Measurements from ENCODE around the gene JAG2. TPM values are rescaled to one million over a fixed set of nuclear protein-coding genes. Genes with fewer than 3 reads are reported as not detected.

Gene JAG2
- total RNA-seq, 4 donors from 2014 or later = 20.7 to 29.4 (median 23.3) TPM

DNA sequence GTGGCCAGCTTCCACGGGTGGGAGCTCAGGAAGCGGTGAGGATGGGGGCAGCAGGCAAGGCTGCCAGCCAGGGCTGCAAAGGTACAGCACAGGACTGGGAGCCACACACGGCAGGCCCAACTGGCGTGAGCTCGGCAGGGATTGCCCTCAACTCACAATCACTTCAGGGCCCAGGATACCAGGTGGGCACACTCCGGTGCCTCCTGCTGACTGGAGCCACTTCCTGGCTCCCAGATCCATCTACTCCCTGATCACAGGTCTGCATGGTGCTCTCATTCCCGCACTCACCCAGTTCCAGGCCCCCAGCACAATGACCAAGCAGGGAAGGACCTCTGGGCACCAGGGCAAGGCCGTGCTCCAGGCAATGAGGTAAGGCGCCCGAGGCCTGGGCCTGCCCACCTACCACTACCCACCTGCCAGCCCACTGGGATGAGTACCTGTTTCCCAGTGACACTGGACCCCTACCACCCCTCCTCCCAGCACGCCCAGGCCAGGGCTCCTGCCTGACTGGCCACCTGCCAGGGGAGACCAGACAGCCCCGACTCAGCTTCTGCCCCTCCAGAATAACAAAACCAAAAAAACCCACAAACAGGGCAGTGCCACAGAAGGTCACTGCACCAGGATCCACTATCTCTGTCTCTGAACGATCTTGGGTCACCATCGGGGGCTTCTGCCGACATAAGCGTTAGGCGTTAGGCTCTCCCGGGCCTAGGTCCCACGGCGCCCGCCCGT is 1.8 kb downstream of the JAG2 start:
- Histone ChIP-seq H3K27ac (peak overlapping the region; percentile 54 to 78 (median 67)), H3K4me1 (peaks cover 42 to 91% (median 56%) of the 10 kb centered on the region in 3 donors), H3K4me3 (peak overlapping the region in 3 of 4 donors; percentile 18 to 75 (median 51)), H3K27me3 (peaks cover 0 to 94% (median 0%) of the 10 kb centered on the region in 4 donors), H3K36me3 (no peaks in the 10 kb centered on the region), H3K9me3 (no peaks in the 10 kb centered on the region)
- WGBS, 2 donors = 26 to 59% methylated on average over 5 to 11 of the region's 22 CpGs
- TF ChIP-seq POLR2A (IDR thresholded peaks at IDR 0.05) = no peak
- no peak for DNase-seq
- intact Hi-C loops (cut with DNase I) = loop anchor here (5.0 kb wide), 1 partner anchor 74 kb away; no protein-coding TSS in a partner anchor

DNA sequence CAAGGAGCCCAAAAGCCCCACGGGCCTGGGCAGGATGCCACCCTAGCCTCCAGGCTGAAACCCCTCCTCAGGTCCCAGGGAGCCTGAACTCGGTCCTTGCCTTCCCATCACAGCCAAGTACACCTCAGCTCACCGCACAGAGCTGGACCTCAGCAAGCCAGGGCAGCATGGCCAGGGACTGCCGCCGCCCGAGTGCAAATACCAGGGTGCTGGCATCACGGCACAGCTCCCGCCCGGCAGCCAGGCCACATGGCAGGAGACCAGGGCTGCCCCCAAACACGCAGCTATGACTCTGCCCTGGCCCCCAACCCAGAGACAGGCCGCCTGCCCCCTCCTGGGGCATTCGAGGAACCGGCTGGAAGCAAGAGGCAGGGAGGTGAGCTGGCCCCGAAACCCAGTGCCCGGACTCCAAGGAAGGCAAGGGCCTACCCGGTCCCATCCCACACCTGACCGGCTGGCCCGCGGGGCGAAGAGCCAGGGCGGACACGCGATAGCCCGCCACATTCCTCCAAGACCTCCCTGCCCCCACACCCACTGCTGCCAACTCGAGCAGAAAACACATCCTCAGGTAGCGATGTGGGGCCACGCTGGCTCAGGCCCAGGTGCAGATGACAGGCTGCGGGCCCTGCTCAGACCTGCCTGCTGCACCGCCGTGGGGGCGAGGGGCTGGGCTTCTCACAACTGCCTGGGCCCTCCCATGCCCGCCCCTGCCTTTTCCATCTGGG is 2.7 kb downstream of the JAG2 start:
- intact Hi-C loops (cut with DNase I) = loop anchor here (5.0 kb wide), 1 partner anchor 74 kb away; no protein-coding TSS in a partner anchor
- 29% methylated on average over 8 of the region's 32 CpGs; no CpG with 5 or more reads in 1 of the 2 donors for WGBS, 2 donors
- Histone ChIP-seq H3K4me3 (peak overlapping the region; percentile 8 to 75 (median 34)), H3K36me3 (no peaks in the 10 kb centered on the region), H3K27ac (peak overlapping the region; percentile 54 to 78 (median 67)), H3K27me3 (peaks cover 0 to 92% (median 0%) of the 10 kb centered on the region in 4 donors), H3K9me3 (no peaks in the 10 kb centered on the region), H3K4me1 (peaks cover 38 to 92% (median 52%) of the 10 kb centered on the region in 3 donors)
- TF ChIP-seq, protein P1, sequence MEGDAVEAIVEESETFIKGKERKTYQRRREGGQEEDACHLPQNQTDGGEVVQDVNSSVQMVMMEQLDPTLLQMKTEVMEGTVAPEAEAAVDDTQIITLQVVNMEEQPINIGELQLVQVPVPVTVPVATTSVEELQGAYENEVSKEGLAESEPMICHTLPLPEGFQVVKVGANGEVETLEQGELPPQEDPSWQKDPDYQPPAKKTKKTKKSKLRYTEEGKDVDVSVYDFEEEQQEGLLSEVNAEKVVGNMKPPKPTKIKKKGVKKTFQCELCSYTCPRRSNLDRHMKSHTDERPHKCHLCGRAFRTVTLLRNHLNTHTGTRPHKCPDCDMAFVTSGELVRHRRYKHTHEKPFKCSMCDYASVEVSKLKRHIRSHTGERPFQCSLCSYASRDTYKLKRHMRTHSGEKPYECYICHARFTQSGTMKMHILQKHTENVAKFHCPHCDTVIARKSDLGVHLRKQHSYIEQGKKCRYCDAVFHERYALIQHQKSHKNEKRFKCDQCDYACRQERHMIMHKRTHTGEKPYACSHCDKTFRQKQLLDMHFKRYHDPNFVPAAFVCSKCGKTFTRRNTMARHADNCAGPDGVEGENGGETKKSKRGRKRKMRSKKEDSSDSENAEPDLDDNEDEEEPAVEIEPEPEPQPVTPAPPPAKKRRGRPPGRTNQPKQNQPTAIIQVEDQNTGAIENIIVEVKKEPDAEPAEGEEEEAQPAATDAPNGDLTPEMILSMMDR (IDR thresholded peaks at IDR 0.05) = no peak
- TF ChIP-seq POLR2A (IDR thresholded peaks at IDR 0.05) = no peak
- DNase-seq = no peak

DNA sequence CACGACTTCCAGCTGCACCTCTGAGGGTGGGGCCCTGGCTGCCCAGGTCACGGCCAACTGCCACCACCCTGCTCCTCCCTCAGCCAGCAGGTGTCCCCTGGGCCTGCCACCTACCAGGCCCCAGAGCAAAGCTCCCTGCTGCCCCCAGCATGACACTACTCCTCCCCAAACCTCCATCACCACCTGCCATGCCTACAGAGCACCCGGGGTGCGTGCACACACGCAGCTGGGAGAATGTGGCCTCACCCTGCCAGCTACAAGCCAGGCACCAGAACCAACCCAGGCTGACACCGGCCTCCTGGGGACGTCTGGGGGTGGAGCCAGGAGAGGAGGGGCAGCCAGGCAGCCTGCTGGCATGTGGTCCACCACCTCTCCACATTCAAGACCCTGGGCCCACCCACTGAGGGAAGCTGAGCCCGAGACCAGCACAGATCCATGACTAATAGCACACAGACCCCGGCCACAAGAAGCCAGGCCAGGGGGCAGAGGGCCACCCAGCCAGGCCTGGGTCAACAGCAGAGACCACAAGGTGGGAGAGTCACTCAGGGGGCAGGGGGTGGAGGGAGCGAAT is 3.4 kb downstream of the JAG2 start:
- WGBS, 2 donors = 43 to 75% methylated on average over 2 of the region's 10 CpGs
- Histone ChIP-seq H3K27ac (peak overlapping the region in 3 of 4 donors; percentile 38 to 78 (median 73)), H3K36me3 (no peaks in the 10 kb centered on the region), H3K27me3 (peaks cover 0 to 85% (median 0%) of the 10 kb centered on the region in 4 donors), H3K4me1 (peaks cover 31 to 92% (median 45%) of the 10 kb centered on the region in 3 donors), H3K9me3 (no peaks in the 10 kb centered on the region), H3K4me3 (peak overlapping the region; percentile 8 to 75 (median 34))
- TF ChIP-seq POLR2A (IDR thresholded peaks at IDR 0.05) = no peak
- TF ChIP-seq, protein P1 (IDR thresholded peaks at IDR 0.05) = no peak
- intact Hi-C loops (cut with DNase I) = loop anchor here (5.0 kb wide), 1 partner anchor 73 kb away; no protein-coding TSS in a partner anchor
- no peak for DNase-seq

DNA sequence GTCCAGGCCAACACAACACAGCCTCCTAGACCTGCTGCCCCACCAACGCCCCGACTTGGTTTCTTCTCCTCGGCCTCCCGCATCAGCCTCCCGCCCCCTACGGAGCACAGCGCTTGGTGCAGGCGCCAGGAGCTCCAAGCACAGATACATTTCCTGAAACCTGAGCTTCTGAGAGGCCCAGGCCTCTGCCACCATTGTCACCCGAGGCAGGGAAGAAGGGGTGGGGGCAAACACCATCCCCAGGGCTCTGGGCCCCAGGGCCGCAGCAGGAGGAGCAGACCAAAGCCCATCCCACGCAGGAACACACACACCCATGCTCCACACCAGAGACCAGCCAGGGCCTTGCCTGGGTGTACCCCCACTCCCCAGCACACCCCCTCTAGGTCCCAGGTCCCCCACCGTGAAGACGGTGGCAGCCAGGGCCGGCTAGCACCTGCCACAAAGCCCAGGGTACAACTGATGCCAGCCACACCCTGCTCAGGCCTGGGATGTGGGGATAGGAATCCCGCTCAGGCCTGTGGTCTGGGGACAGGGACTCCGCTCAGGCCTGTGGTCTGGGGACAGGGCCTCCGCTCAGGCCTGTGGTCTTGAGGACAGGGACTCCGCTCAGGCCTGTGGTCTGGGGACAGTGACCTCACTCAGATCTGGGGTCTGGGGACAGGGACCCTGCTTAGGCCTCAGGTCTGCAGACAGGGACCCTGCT is 5.4 kb downstream of the JAG2 start:
- TF ChIP-seq POLR2A (IDR thresholded peaks at IDR 0.05) = no peak
- TF ChIP-seq, protein P1 (IDR thresholded peaks at IDR 0.05) = no peak
- no peaks in the 10 kb centered on the region for H3K36me3 ChIP-seq
- peaks cover 0 to 67% (median 0%) of the 10 kb centered on the region in 4 donors for H3K27me3 ChIP-seq
- H3K4me1 ChIP-seq = peaks cover 18 to 84% (median 33%) of the 10 kb centered on the region in 3 donors
- WGBS, 2 donors = 76% methylated on average over 7 of the region's 18 CpGs; no CpG with 5 or more reads in 1 of the 2 donors
- H3K4me3 ChIP-seq = no peak overlapping the region
- intact Hi-C loops (cut with DNase I) = no loop called here
- H3K27ac ChIP-seq = no peak overlapping the region
- no peaks in the 10 kb centered on the region for H3K9me3 ChIP-seq
- no peak for DNase-seq

DNA sequence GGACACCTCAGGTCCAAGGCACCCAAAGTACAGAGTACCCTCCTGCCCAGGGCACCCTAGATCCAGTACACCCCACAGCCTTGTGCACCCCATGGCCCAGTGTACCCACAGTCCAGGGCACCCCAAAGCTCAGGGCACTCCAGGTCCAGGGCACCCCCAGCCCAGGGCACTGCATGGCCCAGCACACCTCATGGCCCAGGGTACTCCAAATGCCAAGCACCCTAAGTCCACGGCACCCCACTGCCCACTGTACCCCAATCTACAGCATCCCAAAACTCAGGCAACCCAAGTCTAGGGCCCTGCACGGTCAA is 6.0 kb downstream of the JAG2 start:
- TF ChIP-seq POLR2A (IDR thresholded peaks at IDR 0.05) = no peak
- TF ChIP-seq, protein P1 (IDR thresholded peaks at IDR 0.05) = no peak
- H3K27ac ChIP-seq = no peak overlapping the region
- peaks cover 18 to 80% (median 27%) of the 10 kb centered on the region in 3 donors for H3K4me1 ChIP-seq
- no peak for DNase-seq
- no peaks in the 10 kb centered on the region for H3K9me3 ChIP-seq
- H3K4me3 ChIP-seq = no peak overlapping the region
- H3K27me3 ChIP-seq = peaks cover 0 to 67% (median 0%) of the 10 kb centered on the region in 4 donors
- H3K36me3 ChIP-seq = no peaks in the 10 kb centered on the region
- WGBS, 2 donors = 100% methylated on average over 2 of the region's 2 CpGs; no CpG with 5 or more reads in 1 of the 2 donors
- intact Hi-C loops (cut with DNase I) = no loop called here

Measured in esophagus squamous epithelium (tissue), 5 donors.